Keratinocyte (primary cell): ENCODE results near the gene SGIP1.

Experiments used
- EZH2 ChIP-seq: IDR thresholded peaks from one replicate; pipeline ENCODE4 v1.6.1; 2012; ENCODE audit warnings: inconsistent platforms, mild to moderate bottlenecking, low read length, moderate library complexity
- TF ChIP-seq, protein P1 (sequence below), 3 experiments: IDR thresholded peaks in 1 of 3; conservative IDR thresholded peaks in 1 of 3; optimal IDR thresholded peaks in 1 of 3; 2 replicates in 2 of 3; 3 replicates in 1 of 3; pipeline versions ENCODE3 to v1.5.1; 2011; ENCODE audit warnings: low read length in 3 of 3, mild to moderate bottlenecking in 3 of 3, moderate library complexity in 2 of 3, control low read depth in 1 of 3, inconsistent platforms in 1 of 3; ENCODE audit not compliant: insufficient read depth in 2 of 3; ENCODE audit errors: extremely low read depth in 1 of 3

DNA sequence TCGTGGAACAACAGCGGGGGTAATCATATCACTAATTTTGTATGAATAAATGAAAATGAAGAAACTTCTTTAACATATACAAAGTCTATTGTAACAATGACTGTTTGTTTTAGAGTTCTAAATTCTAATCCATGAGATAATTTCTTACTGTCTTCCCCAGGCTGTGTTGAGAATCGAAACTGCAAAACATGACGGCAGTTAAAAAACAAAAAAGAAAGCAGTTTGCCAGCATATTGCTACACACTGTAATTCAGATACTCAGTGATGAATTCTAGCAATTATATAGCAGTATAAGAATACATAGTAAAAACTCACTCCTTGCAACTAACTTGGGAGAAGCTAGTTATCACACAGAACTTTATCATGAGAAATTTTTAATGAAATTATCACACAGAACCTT is 245.0 kb downstream of the SGIP1 start:
- no peak for TF ChIP-seq EZH2
- TF ChIP-seq, protein P1, sequence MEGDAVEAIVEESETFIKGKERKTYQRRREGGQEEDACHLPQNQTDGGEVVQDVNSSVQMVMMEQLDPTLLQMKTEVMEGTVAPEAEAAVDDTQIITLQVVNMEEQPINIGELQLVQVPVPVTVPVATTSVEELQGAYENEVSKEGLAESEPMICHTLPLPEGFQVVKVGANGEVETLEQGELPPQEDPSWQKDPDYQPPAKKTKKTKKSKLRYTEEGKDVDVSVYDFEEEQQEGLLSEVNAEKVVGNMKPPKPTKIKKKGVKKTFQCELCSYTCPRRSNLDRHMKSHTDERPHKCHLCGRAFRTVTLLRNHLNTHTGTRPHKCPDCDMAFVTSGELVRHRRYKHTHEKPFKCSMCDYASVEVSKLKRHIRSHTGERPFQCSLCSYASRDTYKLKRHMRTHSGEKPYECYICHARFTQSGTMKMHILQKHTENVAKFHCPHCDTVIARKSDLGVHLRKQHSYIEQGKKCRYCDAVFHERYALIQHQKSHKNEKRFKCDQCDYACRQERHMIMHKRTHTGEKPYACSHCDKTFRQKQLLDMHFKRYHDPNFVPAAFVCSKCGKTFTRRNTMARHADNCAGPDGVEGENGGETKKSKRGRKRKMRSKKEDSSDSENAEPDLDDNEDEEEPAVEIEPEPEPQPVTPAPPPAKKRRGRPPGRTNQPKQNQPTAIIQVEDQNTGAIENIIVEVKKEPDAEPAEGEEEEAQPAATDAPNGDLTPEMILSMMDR (optimal IDR thresholded peaks at IDR 0.05 in 1 of 3, IDR thresholded peaks at IDR 0.05 in 1 of 3, conservative IDR thresholded peaks at IDR 0.05 in 1 of 3; ENCODE audit: extremely low read depth in 1 of 3, insufficient read depth in 2 of 3, low read length in 3 of 3): no peak
